GM18519 (cell line): ENCODE results near the gene PGAP2.
"Not testable (repeated sequence)": the region's sequence is repeated elsewhere in the genome, so short reads cannot be mapped to it uniquely, and the experiment has no call there.

ENCODE experiments used
- ATAC-seq: cut with Tn5 transposase; IDR thresholded peaks from one replicate; pipeline ENCODE4 v1.9.1; 2021; ENCODE audit warnings: mild to moderate bottlenecking, moderate library complexity; ENCODE audit not compliant: unreplicated experiment, low FRiP score

PGAP2 gene

DNA sequence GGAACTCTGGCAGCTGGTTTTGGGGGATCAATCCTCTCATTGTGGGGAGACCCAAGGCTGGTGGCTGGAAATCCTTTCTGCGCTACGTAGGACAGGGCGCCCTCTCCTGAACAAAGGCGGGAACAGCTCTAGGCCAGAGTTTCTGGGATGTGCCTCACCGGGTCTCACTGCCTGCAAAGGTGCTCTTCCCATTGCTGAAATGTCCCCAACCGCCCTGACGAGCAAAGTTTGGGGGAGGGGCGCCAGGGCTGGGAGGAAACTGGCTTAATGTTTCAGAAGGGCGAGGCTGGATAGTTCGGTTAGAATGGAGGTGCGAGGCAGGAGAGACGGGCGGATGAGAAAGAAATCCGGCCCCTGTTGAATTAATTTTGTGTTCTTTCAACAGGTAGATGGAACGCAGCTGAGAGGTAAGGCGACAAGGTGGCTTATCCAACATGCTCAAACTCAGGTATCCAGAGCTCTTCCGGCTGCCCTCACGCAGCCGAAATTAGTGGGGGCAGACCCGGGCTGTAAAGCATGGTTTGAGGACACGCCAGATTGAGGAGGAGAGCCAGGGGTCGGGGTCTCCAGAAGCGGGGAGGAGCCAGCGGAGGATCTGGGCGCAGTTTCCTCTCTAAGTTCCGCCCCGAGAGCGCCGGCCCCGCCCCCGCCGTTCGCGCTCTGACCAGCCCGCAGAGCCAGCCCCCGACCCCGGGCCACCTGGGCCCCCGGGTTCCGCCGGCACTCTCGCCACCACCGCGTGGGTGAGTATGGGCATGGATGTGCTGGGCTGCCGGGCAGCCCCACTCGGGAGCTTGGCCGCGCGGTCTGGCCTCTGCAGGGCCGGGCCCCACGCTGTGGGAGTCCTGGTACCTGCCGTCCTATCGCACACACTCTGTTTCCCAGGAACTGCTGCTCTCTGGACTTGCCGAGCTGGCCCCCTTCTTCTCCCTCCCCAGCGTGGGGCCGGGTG is at the start of gene PGAP2:
Gene PGAP2, plus strand, starts transcription at position 652 of the 952 bp plus-strand sequence. CDS start 2,700 bp downstream, outside the sequence.
- no peak for ATAC-seq

DNA sequence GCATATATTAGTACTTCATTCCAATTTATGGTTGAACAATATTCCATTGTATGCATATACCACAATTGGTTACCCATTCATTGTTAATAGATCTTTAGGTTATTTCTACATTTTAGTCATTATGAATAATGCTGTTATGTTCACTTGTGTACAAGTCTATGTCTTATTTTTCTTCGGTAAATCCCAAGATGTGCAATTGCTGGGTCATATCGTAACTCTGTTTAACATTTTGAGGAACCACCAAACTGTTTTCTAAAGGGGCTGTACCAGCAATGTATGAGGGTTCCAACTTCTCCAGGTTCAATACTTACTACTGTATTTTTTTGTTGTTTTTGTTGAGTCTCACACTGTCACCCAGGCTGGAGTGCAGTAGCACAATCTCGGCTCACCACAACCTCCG is 44.1 kb upstream of the PGAP2 start:
- ATAC-seq = no peak

DNA sequence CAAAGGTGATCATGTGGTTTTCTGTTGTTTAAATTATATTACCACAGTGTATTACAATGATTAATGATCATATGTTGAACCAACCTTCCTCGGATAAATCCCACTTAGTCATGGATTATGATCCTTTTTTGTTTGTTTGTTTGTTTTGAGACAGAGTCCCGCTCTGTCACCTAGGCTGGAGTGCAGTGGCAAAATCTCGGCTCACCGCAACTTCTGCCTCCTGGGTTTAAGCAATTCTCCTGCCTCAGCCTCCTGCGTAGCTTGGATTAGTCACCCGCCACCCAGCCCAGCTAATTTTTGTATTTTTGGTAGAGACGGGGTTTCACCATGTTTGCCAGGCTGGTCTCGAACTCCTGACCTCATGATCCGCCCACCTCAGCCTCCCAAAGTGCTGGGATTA is 41.5 kb upstream of the PGAP2 start:
- ATAC-seq = not testable (repeated sequence)

DNA sequence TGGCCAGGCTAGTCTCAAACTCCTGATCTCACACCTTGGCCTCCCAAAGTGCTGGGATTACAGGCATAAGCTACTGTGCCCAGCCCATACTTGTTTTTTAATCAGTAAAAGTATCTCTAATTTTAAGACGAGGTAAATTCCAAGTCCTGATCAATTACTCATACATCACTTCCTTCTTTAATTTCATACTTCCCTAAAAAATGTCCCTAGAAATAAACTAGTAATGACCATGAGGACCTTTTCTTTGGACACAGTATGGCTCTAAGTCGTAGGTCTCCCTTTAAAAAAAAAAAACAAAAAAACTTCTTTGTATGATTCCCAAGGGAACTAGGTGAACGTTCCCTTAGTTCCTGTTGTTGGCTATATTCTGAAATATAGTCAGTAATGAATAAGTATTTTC is 40.8 kb upstream of the PGAP2 start:
- no peak for ATAC-seq

DNA sequence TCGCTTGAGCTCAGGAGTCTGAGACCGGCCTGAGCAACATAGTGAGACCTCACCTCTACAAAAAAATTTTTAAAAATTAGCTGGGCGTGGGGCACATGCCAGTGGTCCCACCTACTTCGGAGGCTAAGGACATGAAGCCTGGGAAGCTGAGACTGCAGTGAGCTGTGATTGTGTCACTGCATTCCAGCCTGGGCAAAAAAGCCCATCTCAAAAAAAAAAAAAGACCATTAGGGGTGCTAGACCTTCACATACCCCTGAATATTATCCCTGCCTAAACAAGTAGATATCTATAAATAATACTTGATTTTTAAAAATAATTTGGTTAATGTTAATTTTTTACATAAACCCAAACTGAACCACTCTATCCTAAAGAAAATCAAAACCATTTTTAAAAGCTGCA is 35.2 kb upstream of the PGAP2 start:
- no peak for ATAC-seq

DNA sequence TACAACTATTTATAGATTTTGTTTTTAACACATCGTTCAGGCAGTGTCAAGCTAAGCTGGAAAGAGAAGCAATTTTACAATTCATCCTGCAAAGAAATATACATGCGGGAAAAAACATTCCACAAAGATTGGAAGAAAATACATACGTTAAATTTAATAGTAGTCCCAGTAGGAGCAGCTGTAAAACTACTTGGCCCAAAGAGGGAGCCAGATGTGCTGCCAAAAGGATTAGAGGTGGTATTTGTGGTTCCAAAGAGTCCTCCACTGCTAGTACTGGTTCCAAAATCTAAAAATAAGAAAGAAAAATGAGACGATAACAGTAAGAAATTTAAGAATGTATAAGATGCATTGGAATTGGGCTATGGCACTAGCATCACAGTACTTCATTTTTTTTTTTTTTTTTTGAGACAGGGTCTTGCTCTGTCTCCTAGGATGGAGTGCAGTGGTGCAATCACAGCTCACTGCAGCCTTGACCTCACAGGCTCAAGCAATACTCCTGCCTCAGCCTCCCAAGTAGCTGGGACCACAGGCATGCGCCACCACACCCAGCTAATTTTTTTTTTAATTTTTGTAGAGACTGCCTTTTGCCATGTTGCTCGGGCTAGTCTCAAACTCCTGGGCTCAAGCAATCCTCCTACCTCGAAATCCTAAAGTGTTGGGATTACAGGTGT is 32.5 kb upstream of the PGAP2 start:
- no peak for ATAC-seq

DNA sequence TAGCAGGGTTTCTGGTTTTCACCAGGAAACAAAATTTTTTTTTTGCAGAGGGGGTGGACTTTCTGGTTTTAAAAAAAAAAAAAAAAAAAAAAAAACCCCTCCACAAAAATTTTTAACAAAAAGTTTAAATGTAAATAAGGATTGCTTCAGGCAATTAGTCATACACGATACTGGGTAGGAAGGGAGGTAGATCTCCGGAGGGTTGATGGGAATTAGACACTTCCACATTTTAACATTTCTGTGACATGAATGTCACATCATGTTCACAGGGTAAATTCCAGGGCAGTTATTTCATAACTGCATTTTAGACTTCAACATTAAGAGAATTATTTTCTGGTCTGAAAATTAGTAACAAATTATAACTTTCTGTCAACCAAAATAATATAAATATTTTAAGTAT is 26.9 kb upstream of the PGAP2 start:
- ATAC-seq = no peak

DNA sequence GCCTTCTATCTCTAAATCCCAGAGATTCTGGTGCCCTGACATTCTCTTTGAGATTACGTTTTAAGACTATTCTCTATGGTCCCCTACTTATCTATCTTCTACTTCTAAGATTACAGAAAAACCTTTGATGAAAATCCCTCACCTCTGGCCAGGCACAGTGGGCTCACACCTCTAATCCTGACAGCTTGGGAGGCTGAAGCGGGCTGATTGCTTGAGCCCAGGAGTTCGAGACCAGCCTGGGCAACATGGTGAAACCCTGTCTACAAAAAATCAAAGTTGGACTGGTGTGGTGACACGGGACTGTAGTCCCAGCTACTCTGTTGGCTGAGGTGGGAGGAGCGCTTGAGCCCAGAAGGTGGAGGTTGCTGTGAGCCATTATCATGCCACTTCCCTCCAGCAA is 25.4 kb upstream of the PGAP2 start:
- no peak for ATAC-seq

DNA sequence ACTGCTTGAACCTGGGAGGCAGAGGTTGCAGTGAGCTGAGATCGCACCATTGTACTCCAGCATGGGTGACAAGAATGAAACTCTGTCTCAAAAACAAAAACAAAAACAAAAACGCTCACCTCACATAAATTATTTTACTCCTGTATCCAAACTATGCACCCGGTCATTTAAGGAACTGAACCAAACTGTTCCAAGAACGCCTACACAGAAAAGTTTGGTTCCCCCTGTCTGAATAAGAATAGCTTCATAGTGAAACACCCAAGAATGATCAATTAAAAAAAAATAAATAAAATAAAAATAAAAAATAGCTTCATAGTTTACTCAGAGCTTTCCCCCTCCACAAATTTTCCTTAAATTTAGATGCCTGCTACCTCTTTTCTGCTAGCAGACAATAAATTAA is 24.7 kb upstream of the PGAP2 start:
- ATAC-seq = no peak

DNA sequence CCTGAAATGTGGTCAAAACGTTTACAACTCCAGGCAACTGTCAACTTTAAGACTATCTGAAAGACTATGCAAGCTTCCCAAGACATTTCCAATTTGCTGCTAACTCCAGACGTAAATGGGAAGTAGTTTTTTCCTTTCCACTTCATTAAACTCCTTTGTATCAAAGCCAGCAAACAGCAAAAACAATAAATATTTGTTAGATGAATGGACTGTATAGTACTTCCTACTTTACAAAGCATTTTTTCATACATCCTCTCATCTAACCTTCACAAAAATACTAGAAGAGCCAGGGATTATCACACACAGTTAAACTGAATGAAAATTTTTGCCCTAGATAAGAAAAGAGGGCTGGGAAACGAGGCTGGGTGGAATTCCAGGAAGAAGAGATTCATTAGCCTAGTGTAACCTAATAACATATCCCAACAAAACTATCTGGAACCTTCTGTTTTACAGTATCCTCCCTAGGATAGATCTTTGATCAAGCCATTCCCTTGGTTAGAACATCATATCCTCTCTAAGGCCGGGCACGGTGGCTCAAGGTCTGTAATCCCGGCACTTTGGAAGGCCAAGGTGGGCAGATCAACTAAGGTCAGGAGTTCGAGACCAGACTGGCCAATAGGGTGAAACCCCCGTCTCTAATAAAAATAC is 21.5 kb upstream of the PGAP2 start:
- ATAC-seq = no peak

DNA sequence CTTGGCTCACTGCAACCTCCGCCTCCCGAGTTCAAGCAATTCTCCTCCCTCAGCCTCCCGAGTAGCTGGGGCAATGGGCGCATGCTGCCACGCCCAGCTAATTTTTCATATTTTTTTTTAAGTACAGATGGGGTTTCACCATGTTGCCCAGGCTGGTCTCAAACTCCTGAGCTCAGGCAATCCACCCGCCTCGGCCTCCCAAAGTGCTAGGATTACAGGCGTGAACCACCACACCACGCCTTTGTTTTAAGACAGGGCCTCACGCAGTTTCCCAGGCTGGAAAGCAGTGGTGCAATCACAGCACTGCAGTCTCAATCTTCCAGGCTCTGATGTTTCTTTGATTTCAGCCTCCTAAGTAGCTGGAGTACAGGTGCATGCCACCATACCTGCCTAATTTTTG is 14.0 kb upstream of the PGAP2 start:
- not testable (repeated sequence) for ATAC-seq

DNA sequence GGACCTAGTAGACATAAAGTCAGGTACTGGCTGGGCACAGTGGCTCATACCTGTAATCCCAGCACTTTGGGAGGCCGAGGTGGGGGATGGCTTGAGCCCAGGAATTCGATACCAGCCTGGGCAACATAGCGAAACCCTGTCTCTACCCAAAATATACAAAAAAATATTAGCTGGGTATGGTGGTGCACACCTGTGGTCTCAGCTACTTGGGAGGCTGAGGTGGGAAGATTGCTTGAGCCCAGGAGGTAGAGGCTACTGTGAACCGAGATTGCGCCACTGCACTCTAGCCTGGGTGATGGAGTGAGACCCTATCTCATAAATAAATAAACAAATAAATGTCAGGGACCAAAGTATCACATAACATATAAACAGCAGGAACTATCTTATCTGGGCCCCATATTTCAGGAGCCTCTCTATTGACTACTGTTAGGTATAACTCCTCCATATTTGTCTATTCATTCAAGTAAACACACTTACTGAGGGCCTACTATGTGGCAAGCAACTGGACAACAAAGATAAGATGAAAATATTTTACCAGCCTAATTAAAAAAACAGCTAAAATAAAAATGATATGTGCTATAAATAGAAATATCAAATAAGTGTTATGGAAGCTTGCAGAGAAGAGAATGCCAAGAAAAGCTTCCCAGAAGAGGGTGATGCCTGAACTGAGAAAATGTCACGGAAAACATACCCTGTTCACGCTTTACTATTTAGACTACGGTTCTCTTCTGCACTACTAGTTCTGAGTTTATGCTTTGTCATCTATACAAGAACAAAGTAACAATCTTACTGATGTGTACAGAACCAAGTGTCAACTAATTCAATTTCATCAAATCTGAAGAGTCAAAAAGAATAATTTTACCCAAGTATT is 13.0 kb upstream of the PGAP2 start:
- ATAC-seq = no peak

DNA sequence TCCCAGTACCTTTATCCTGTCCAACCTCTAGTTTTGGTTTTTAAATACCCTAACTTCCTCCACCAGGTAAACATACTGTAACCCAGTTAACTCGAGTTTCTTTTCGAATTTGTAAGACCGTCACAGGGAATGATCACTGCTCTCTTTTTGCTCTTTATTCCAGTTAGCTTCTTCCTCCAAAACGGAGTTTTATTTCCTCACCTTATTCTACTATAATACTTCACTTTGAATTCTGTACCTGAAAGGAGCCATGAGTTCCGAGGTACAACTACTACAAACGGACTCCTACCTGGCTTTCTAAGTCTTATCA is 12.4 kb upstream of the PGAP2 start:
- no peak for ATAC-seq

DNA sequence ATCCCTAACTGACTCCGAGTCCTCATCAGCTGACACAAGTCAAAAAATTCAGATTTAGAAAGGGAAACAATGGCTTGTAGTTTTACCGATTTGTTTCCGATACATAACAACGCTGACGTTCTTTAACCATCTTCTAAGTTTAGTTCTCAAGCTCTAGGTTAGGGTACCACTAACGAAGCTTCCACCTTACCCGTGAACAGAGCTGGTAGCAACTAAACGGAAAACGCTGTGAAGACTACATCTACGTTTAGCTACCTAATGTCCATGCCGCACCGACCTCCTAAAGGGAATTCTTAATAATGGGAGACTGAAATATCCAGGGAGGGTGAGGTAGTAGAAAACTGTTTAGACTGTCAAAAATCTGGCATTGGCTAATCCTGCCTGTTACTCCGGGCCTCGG is 12.0 kb upstream of the PGAP2 start:
- no peak for ATAC-seq

DNA sequence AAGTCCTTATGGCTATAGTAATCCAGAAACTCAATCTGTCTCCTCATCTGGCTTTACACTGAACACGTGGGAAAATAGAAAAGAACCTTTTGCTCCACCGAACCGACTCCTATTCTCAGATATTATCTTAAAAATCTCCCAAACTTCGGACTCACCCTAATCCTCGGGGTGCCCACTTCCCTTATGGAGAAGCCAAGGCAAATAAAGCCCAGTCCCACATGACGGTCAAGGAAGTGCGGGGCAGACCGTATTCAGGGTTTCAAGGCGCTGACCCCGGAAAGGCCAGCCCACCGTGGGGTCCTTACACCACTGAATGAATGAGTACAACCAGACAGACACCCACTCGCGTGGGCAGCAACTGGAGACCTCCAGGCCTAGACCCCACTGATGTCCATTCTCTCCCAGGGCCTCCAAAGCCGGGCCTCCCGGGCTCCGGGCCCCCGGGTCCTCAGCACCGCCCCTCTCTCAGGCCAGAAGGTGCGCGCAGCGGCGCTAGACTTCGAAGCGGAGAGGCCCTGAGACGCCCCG is 11.5 kb upstream of the PGAP2 start:
- ATAC-seq = peak; percentile 21

DNA sequence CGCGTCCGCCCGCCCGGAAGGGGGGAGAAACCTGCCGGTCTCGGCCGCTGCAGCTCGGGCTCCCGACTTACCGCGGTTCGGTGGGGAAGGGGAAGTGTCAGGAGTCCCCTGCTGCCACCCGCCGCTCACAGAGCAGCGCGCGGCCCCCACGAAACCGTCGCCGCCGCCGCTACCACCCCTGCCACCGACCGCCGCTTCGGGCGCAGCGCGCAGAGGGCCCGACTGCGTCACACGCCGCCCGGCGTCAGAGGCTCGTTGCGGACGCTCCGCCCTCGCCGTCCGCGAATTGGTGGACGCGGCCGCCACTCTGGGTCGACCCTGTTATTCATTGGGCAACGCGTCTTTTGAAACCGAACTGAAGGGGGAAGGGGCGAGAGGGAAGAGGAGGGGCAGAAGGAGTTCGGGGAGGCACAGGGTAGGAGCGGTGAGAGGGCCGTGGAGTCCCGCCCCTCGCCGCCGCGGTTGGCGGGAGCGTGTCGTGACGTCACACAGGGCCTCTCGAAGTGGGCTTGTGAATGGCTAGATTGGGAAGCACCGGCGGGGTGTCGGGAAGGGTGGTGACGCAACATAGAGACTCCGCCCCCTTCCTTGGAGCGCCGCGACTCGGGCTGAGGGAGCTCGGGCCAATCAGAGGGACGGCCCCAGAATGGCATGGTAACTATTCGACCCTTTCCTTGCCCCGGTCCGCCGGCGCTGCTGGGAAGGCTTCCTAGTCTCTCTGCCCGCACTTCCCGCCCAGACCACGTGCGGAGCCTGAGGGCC is 10.8 kb upstream of the PGAP2 start, which contains the start of gene NUP98:
Gene NUP98, minus strand, starts transcription at position 226 of the 762 bp plus-strand sequence. CDS start 15,437 bp downstream, outside the sequence.
- peak; percentile 79 for ATAC-seq

DNA sequence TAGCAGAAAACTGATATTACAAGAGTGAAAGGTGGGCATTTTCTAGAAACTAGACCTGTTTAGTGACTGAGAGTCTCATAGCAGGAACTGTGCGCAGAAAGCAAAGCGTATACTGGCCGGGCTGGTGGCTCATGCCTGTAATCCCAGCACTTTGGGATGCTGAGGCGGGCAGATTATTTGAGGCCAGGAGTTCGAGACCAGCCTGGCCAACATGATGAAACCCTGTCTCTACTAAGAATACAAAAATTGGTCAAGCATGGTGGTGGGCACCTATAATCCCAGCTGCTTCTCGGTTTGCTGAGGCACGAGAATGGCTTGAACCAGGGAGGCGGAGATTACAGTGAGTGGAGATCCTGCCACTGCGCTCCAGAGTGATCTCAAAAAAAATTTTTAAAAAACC is 9.2 kb upstream of the PGAP2 start:
- ATAC-seq = no peak

DNA sequence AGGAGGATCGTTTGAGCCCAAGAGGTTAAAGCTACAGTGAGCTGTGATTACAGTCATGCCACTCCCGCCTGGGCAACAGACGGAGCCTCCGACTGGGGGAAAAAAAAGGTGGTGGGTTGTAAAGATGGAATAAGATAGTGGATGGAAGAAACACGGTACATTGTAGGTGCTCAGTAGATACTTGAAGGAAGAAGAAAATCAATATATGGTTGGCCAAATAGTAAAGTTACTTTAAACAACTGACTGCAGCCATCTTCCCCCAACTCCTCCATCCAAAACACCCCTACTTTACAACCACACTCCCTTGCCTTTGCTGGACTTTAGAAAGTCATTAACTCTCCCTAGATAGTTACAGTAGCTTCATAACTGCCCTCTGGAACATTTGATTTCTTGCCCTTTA is 8.5 kb upstream of the PGAP2 start:
- no peak for ATAC-seq

DNA sequence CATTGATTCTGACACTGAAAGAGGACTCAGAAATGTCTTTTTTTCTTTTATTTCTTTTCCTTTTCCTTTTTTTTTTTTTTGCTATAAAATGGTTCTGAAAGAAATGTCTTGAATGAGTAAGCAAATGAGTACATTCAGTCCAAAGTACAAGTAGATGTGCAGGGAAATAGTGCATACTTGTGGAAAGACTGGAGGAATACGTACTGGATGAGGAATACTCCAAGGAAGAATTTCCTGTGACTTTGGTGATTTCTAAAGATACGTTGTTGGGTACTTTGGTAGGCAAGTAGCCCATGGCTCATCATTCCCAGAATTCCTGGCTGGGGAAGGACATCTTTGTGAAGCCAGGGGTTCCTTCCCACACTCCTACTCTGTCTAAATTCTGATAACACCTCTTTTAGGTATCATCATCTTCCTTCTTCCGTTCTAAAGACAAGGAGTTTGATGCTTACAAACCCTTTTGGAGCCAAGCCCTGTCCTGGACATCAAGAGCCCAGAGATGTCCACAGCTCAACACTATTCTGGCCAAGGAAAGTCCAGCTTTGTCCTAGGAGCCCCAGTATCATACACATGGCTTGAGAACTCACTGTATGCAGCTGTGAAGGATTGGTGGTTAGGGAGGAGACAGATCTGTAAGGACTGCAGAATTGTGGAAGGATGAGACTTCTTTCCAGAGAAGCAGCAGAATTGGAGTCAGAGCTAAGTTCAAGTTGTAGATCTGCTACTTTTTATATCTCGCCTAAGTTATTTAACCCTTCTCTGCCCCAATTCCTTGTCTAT is 6.2 kb upstream of the PGAP2 start:
- no peak for ATAC-seq
